Stimulated activated naive CD4-positive, alpha-beta T cell treated with Interleukin-2 at 50 U/mL for 16 hours (primary cell): ENCODE measurements around the gene TEX54.
"Not testable (repeated sequence)": the region's sequence is repeated elsewhere in the genome, so short reads cannot be mapped to it uniquely, and the experiment has no call there.

Source experiments
- DNase-seq: peaks from one replicate; lab custom pipeline; 2025; lab: John Stamatoyannopoulos, UW

The TEX54 gene

DNA sequence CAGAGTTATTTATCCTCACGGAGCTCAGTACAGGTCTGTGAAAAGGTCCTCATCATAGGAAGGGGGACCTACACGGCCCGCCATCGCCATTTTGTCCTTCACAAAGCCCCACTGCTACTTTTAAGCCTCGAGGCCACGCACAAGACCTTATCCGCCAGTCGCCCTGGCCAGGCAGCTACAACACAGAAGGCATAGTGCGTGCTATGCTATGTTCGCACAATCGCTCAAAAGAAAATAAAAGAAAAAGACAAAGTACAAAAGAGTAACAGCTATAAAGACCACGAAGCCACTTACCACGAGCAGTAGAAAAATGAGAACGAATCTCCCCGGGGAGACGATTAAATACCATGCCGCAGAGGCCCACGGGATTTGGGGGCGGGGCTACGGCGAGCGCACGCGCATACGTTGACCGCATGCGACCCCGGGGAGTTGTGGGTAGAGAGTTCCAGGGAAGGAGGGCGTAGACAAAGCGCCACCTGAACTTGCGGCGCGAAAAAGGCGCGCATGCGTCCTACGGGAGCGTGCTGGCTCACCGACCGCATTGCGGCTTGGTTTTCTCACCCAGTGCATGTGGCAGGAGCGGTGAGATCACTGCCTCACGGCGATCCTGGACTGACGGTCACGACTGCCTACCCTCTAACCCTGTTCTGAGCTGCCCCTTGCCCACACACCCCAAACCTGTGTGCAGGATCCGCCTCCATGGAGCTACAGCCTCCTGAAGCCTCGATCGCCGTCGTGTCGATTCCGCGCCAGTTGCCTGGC, 23.1 kb upstream of the TEX54 start:
- peak; percentile 95 for DNase-seq

- no peak for DNase-seq
Observed at GRCh38 chr11:62854825-62855570, 22.4 kb upstream of the TEX54 start.

- DNase-seq: no peak
Observed at GRCh38 chr11:62854013-62854824, 21.6 kb upstream of the TEX54 start.

- peak; percentile 19 for DNase-seq
Observed at GRCh38 chr11:62853279-62853965, 20.8 kb upstream of the TEX54 start.

DNA sequence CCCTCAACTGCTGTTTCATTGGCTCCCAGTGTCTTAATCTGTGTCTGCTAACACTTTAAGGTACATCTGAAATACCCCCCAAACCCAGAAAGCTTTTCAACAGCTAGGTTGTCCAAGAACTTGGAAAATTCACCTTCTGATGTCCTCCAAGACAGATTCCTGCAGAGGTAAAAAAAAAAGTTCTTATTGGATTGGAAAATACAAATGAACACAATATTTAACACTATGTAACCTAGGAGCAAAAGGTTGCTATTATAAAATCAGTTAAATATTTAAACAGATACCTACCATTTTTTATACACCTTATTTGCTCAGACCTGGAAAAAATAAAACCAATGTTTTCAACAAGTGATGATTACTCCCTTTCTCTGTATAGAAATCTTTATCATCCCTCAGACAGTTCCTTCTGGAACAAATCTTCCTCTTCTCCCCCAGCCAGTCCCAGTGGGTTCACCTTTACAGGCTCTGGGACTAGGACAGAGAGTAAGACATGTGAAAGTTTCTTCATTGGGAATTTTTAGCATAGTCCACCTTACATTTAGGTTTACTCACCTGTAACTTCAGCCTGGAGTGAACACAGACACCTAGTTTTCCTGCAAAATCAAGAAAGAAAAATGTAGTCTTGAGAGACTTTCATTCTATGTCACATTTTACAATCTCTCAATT, 20.0 kb upstream of the TEX54 start:
- no peak for DNase-seq

DNA sequence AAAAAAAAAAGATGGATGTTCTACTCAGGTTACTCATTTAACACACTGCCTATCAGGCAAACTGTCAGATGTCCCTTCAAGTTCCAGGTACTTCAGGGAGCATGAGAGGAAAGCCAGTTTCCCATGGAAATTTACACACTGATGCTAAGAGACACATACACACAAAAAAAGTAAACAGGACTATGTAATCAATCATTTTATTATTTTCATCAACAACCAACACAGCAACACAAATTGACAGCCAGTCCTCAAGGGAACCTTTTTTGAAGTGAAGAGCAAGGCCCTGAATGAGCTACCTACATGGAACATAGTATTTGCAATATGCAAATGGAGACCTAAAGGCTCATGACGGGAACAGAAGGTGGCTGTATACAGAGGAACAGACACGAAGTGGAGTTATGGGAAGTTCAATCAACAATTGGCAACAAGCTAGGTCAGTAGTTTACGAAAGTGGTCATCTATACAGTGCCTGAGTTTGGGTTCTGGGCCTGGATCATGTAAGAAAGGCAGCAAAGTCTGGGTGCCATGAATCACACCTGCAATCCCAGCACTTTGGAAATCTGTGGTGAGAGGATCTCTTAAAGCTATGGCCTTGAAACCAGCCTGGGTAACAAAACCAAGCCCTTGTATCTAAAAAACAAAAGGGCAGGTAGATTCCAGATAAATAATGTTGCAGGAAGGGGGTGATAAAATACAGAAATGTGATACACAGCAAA, 19.3 kb upstream of the TEX54 start:
- DNase-seq: no peak

- DNase-seq: peak; percentile 4
Observed at GRCh38 chr11:62850911-62851806, 18.5 kb upstream of the TEX54 start.

DNA sequence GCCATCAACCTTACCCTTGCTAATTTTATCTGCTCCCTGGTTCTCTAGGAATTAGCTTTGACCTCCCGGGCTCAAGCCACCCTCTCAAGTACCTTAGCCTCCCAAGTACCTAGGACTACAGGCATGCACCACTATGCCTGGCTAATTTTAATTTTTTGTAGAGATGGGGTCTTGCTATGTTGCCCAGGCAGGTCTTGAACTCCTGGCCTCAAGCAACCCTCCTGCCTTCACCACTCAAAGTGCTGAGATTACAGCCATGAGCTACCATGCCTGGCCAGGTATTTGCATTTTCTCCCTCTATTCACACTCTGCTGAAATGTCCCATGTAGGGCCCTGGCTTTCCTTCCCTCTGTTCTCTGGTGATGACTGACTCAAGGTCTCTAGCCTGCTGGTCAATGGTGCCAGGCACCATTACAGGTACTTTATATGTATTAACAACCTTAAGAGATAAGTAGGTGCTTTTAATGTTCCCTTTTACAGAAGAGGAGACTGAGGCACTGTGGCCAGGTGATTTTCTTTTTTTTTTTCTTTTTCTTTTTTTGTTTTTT, 15.2 kb upstream of the TEX54 start:
- DNase-seq: no peak

- DNase-seq: no peak
Observed at GRCh38 chr11:62846177-62846576, 13.5 kb upstream of the TEX54 start.

DNA sequence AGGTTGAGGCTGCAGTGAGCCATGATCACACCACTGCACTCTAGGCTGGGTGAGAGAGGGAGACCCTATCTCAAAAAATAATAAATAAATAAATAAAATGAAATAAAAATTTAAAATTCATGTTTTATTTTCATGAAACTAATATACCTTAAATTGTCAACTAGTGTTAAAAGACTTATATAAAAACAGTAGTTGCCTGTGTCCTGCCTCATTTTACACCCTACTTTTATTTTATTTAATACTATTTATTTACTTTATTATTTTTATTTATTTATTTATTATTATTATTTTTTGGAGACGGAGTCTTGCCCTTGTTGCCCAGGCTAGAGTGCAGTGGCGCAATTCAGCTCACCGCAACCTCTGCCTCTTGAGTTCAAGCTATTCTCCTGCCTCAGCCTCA, 11.5 kb upstream of the TEX54 start:
- no peak for DNase-seq

GRCh38 chr11:62843466-62843865, 10.8 kb upstream of the TEX54 start:
- DNase-seq: no peak

- DNase-seq: not testable (repeated sequence)
Observed at GRCh38 chr11:62842891-62843290, 10.2 kb upstream of the TEX54 start.

- DNase-seq: peak; percentile 11
Observed at GRCh38 chr11:62842171-62842741, 9.6 kb upstream of the TEX54 start.

DNA sequence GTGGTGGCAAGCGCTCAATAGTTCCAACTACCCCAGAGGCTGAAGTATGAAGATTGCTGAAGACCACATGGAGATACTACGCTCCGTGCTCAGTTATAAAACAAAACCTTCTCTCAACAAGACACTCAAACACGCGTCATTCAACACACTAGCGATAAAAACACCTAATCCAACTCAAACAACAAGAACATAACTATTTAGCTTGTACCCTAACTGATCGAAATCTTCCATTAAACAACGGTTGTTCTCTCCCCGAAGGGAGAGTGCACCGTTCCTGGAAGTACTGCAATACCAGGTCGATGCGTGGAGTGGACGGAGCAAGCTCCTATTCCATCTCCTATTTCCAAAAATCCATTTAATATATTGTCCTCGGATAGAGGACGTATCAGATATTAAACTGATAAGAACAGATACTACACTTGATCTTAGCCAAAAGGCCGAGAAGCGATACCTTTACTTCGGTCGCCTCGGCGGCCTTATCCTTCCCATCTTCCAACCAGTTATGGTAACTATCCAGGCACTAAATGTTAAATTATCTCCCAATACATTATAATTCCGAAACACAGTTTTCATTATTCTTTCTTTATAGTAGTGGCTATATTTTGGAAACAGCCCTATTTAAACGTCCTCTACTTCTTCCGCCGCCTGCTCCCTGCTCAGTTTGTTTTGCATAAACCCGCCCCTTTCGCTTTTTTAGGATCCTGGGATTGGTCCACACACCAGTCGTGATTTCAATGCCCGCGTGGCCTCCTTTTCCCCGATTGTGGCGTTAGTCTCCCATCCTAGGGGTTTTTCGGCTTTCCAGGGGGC, 8.9 kb upstream of the TEX54 start:
- peak; percentile 77 for DNase-seq

DNA sequence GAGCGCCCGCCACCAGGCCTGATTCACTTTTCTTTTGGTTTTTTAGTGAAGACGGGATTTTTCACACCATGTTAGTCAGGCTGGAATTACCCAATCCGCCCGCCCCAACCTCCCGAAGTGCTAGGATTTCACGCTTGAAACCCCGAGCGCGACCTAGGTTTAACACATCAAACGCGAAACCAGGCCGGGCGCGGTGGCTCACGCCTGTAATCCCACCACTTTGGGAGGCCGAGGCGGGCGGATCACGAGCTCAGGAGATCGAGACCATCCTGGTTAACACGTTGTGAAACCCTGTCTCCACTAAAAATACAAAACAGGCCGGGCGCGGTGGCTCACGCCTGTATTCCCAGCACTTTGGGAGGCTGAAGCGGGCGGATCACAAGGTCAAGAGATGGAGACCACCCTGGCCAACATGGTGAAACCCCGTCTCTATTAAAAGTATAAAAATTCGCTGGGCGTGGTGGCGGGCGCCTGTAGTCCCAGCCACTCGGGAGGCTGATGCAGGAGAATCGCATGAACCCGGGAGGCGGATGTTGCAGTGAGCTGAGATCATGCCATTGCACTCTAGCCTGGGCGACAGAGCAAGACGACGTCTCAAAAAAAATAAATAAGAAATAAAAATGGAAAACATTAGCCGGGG, 8.2 kb upstream of the TEX54 start:
- peak; percentile 89 for DNase-seq

DNA sequence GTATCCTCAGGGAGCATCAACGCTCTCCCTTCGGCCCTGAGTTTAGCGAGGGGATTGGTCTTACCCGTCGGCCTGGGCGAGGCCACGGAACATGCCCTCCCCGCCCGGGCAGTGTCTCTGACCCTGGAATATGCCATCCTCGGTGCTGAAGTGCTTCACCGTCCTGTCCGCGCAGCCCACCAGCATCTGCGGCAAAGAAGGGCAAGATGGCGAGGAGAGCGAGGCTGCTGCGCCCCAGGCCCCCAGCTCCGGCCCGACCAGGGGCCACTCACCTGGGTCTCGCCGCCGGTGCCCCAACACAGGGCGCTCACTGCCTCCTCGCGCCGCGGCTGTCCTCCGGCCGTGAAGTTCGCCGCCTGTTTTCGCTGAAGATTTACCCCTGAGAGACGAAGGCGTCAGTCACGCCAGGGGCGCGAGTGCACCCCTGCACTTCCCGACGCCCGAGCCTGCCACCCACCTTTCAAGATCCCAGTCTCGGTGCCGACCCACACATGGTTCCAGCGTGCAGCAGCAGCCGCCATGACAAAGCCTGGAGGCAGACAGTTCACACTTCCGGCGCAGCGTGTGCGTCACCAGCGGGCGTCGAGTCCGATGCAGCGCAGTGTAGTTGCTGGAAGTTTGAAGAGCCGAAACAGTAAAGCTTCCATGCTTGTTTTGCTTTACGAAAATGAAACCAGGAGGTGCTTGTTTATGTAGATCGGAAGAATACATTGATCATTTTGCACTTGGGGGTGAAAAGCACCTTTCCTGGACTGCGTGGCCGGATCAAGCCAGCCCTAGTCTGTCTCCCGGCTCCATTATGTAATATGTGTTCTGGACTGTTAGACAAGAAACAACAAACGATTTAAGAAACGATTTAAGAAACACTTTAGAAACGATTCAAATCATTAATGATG, 6.7 kb upstream of the TEX54 start, which contains the start of gene WDR74:
Gene WDR74 (minus strand): TSS at position 541 of the 896 bp plus-strand sequence. CDS start 20 bp downstream, at position 521.
- DNase-seq: peak; percentile 89

- DNase-seq: no peak
Observed at GRCh38 chr11:62835336-62835735, 2.7 kb upstream of the TEX54 start.
